Hematopoietic multipotent progenitor cell (in vitro differentiated cells): ENCODE results near the gene TRA2B. TPM values are rescaled to one million over a fixed set of nuclear protein-coding genes. Genes with fewer than 3 reads are reported as not detected.
A peak's percentile ranks its signal among the peaks of the same experiment; 100 is the strongest.

Experiments
- DNase-seq, 3 donors: peaks; one replicate each; pipeline ENCODE4 v3.0.0-alpha.2; 2011 to 2015; ENCODE audit warnings: low read depth in 2 of 3, low spot score in 2 of 3
- total RNA-seq: library from RNA; depleted of rRNA; stranded (reverse); fragments of >200 nt; gene quantifications from one replicate; pipeline ENCODE4 v1.2.3, GENCODE V29; 2012

Gene TRA2B
- total RNA-seq, result 318 TPM

DNA sequence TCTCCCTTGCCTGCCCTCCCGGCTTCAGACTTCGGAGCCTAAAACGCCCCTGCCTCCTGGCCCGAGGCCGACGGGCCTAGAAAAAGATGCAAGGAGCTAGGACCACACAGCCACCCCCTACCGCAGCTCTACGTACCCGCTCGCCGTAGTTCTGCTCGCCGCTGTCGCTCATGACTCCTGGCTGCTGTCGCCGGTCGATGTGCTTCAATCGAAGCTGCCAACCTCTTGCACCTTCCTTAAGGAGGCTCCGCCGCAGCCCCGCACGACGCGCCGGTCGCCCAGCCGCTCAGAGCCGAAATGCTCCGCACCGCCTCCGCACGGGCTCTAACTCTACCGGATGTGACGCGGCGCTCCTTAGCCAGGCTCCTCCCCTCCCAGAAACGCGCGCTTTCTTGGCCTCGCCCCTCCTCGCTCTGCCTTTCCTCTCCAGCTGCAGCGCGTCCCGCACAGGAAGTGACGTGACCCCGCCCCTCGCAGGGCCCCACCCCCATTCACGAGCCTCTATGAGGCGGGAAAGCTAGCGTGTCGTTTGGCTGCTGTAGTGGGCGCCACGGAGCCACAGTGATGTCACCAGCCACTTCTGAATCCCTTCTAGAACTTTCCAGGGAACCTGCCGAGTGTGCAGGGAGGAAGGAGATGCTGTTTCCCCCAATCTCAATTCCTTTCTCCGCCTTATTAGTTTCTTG is at the start of gene TRA2B:
TRA2B (minus strand) TSS at position 326 of the 686 bp plus-strand sequence; CDS start at position 172, 154 bp downstream.
- DNase-seq, result peak; percentile 94 to 99 (median 98)

DNA sequence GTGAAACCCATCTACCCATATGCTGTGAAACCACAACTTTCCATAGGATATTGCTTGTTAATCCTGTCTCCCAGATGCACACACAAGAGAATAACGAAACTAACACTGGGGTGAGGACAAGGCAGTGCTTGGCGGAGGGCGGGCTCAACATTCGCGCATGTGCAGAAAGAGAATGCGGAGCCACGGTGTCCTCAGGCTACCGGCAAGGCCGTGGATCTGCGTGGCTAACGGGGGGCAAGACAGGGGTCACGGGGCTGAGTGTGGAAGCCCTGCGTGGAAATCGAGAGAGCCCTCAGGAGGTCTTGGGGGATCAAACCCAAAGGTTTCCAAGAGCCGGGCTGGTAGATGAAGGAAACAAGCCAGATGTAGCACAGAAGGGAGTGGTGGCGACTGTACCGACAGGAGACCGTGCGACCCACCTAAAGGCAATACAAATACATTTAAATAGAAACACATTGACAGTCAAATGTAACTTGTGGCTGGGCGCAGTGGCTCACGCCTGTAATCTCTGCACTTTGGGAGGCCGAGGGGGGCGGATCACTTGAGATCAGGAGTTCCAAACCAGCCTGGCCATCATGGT is 48.5 kb upstream of the TRA2B start:
- DNase-seq, result no peak

DNA sequence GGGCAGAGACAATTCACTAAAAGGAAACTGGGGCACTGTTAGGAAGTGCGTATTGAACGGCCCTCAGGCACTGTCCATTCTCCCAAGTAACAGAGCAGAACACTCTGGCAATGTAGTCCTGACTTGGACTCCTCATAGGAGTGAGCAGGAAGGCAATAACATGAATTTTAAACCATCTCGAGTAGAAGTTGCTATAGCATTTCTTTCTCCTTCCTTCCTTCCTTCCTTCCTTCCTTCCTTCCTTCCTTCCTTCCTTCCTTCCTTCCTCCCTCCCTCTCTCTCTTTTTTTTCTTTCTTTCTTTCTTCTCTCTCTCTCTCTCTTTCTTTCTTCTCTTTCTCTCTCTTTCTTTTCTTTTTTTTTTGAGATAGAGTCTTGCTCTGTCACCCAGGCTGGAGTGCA is 46.4 kb upstream of the TRA2B start:
- no peak for DNase-seq

DNA sequence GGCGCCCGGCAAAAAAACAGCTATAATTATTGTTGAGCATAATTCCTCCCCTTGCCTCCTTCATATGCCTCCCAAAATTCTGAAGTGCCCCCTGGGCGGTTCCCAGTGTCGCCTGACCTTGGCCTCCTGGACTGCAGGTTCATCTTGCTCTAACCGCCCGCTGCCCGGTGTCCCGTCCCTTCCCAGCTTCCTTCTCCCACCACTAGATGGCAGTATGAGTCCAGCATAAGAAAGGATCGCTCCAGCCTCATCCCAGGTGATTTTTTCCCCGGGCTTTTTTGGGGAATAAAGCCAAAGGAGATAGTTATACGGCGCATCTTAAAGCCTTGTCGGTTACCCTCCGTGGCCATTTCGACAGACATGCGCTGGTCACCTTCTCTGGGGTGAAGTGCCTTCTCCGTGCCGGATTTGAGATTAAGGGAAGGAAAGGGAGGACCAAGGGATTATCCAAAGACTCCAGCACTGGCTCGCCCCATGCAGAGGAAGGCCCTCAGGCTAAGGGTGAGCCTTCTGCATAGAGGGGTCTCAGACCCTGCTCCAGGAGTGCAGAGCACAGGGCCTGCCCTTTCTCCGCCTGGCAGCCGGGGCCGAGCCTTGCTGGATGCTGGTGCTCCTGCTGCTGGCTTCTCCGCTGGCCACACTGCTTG is 45.8 kb upstream of the TRA2B start:
- DNase-seq, result peak; percentile 37 to 50 (median 50)

DNA sequence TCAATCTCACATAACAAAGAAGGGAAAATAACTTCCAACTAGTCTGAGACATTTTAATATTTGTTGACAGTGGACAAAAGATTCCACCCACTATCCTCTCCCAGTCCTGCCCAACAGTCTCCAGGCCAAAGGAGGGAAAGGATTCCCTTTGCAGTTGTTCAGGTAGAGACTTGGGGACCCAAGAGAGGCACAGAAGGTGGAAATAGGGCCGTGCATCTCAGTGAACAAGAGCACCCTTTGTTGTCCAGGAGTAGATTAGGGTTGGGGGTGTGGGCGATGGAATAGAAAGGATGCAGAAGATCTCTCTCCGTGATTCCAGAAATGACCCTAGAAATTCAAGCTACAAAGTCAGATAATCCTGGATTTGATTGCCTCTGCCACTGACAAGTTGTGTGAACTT is 44.8 kb upstream of the TRA2B start:
- DNase-seq, result no peak

DNA sequence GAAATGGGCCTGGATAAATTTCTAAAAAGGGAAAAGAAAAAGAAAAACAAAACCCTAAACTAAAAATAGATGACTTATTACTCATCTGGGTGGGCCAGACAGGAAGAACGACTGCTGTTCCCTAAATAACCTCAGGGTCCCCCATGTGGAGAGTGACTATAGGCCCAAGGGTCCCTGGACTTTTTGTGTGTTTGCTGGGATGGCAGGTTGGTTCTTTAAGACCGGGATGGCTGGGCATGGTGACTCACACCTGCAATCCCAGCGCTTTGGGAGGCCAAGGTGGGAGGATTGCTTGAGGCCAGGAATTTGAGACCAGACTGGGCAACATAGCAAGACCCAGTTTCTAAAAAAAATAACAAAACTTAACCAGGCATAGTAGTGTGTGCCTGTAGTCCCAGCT is 43.8 kb upstream of the TRA2B start:
- no peak for DNase-seq

DNA sequence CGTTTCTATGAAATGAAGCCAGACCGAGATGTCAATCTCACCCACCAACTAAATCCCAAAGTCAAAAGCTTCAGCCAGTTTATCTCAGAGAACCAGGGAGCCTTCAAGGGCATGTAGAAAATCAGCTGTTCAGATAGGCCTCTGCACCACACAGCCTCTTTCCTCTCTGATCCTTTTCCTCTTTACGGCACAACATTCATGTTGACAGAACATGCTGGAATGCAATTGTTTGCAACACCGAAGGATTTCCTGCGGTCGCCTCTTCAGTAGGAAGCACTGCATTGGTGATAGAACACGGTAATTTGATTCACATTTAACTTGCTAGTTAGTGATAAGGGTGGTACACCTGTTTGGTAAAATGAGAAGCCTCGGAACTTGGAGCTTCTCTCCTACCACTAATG is 41.9 kb upstream of the TRA2B start:
- no peak for DNase-seq

DNA sequence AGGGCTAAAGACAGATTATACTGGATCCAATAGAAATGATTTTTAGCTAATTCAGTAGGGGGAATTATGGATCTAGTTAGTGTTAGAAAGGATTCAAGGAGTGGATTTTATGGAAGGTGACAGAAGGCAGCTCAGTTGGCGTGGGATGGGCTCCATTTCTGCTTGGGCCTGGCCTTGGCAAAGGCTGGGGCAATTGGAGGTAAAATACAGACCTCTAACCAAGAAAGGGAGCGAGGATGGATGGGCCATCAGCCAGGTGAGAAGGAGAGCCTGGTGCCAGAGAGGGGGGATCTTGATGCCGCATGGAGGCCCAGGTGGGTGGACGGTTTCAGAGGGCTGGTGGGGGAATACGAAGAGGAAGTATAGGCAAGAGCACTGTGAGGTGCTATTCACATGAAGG is 40.7 kb upstream of the TRA2B start:
- DNase-seq, result no peak

DNA sequence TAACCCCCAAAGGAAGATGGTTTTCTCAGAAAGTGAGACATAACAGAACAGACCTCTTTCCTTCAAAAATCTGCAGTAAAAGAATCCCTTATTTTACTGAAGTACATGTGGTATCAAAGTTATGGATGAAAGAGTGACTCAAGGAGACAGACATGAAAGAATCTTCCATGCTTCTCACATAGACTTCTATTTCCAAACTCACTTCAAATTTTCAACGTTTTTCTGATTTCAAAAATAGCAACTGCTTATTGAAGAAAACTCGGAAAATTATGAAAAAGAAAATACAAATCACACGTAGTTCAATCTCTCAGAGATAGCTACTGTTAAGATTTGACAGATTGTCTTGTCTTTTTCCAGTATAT is 39.8 kb upstream of the TRA2B start:
- no peak for DNase-seq

DNA sequence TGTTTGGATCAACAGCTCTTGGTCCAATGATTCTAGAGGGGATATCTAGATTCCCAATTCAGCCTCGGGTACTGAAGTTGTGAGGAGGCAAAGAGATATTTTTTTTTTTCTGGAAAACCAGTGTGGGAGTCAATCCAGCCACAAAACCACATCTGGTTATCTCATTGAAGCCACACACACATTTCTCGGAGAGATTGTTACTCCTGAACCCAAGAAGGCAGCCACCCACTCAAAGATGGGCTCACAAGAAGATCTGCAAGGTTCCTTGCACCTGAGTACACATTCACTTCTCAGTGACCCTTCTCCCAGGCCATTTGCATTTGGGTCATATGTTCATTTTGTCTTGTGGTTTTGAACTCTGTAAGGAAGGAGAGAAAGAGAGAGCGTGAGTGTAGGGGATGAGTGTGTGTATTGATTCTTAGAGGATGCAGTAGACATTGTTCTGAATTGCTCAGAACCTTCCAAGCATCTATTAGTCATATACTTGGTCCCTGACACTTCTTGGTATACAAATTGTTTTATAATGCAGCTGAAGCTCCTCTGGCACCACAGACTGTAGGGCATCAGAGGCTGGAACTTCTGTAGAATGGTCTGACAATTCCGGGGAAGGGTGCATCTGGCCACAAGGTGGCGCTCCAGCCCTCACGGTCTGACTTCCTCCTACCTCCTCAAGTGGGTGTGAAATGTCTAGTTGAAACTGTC is 39.3 kb upstream of the TRA2B start:
- DNase-seq, result peak; percentile 53 to 85 (median 77)

DNA sequence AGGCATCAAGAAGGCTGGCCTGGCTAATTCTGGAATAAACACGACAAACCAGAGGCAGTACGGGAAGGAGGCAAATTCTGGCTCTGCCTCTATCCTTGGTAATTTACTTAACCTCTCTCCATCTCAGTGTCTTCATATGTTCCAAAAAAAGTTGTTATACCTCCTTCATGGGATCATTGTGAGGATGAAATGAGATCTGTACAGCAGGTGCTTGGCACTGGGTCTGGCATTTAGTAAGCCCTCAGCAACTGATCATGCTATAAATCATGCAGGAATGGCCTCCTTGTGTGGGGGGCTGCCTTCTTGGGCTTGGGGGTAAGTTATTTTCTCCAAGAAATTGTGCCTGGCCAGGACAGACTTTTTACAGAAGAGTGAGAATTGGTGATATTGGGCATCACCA is 38.3 kb upstream of the TRA2B start:
- no peak for DNase-seq

DNA sequence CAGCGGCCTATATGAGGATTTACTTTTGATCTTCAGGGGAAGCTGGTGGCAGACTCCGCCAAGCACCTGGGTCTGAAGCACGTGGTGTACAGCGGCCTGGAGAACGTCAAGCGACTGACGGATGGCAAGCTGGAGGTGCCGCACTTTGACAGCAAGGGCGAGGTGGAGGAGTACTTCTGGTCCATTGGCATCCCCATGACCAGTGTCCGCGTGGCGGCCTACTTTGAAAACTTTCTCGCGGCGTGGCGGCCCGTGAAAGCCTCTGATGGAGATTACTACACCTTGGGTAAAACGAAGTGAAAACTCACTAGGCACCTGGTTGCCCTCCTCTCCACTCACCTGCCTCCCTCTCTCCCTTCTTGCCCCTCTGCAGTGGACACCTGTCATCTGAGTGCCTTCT is 33.8 kb upstream of the TRA2B start:
- DNase-seq, result no peak

DNA sequence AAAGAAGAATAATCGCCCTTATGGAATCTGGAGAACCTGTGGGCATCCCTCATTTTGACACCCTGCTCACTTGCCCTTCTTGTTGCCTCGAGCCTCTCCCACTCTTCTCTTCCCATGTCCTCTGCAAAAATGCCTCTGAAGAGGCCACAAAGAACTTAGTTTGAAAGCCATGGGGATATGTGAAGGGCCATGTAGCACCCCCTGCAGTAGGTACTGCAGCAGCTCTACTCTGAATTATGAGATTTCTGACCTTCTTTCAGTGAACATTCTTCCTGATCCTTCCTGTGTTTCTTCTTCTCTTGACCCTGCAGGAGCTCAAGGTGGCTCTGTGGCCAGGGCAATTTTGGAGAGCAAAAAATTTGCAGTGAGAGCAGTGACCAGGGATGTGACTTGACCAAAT is 30.4 kb upstream of the TRA2B start:
- DNase-seq, result no peak

DNA sequence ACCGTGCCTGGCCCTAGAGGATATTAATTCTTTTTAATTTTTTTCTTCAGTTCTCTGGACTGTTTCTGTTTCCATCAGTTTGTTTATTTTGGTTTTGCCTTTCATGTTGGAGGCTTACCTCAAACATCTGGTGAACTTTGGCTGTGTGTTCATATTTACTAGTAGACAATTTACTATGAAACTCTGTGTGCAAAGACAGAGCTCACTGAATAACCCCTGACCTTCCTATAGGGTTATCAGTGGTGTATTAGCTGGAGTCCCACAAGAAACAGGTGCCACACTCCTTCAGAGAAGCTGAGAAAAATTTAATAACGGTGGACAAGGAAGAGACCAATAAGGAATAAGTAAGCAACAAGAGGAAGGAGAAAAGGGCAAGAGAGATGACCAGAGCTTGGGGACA is 28.8 kb upstream of the TRA2B start:
- no peak for DNase-seq

DNA sequence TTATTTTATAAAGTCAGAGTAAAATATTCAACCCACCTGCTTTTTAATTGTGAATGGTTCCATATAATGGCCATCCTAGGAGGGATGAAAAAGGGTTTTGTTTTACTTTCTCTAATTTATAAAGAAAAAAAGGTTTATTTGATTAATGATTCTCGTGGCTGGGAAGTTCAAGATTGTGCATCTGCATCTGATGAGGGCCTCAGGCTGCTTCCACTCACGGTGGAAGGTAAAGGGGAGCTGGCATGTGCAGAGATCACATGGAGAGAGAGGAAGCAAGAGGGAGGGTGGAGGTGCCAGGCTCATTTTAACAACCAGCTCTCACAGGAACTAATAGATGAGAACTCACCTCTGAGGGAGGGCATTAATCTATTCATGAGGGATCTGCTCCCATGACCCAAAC is 27.7 kb upstream of the TRA2B start:
- DNase-seq, result no peak

DNA sequence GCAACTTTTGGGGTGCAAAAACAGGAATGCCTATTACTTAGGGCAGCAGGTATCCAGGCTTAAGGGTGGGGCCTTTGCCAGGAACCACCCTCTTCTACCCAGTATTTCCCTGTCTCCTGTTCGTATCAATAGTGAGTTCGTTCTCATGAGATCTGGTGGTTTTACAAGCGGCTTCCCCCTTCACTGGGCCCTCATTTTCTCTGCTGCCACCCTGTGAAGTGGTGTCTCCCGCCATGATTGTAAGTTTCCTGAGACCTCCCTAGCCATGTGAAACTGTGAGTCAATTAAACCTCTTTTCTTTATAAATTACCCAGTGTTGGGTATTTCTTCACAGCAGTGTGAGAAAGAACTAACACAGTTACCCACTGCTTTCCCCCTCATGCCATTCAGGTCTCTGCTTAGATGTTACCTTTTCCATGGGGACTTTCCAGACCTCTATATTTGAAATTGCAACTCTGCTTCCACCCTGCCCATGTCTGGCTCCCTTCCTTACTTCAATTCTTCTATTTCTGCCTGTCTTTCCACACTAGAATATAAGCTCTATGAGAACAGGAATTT is 23.9 kb upstream of the TRA2B start:
- DNase-seq, result no peak

DNA sequence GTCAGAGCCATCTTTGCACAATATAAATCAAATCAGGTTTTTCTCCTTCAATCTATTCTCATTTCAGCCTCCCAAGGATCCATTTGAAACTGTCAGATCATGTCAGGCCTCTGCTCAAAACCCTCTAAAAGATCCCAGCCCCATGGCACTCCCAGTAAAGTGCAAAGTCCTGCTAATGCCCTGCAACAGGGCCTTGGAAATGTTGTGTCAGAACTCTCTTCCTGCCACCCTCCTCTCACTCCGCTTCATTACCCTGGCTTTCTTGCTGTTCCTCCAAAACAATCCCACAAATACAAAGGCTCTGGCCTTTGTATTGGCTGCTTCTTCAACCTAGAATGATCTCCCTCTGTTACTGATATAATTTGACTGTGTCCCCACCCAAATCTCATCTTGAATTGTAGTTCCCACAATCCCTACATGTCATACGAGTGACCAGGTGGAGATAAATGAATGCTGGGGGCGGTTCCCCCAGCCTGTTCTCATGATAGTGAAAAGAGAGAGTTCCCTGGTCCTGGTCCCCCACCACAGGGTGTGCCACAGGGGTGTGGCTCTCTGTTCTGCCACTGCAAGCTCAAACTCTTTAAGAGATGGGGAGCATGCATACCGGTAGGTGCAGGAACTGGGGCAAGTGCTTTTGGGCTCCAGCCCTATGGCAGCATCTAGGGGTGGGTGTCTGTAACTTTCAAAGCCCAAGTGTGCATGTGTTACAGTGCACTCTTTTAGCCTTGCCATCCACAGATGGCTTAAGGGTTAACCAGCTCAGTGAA is 22.9 kb upstream of the TRA2B start:
- no peak for DNase-seq

DNA sequence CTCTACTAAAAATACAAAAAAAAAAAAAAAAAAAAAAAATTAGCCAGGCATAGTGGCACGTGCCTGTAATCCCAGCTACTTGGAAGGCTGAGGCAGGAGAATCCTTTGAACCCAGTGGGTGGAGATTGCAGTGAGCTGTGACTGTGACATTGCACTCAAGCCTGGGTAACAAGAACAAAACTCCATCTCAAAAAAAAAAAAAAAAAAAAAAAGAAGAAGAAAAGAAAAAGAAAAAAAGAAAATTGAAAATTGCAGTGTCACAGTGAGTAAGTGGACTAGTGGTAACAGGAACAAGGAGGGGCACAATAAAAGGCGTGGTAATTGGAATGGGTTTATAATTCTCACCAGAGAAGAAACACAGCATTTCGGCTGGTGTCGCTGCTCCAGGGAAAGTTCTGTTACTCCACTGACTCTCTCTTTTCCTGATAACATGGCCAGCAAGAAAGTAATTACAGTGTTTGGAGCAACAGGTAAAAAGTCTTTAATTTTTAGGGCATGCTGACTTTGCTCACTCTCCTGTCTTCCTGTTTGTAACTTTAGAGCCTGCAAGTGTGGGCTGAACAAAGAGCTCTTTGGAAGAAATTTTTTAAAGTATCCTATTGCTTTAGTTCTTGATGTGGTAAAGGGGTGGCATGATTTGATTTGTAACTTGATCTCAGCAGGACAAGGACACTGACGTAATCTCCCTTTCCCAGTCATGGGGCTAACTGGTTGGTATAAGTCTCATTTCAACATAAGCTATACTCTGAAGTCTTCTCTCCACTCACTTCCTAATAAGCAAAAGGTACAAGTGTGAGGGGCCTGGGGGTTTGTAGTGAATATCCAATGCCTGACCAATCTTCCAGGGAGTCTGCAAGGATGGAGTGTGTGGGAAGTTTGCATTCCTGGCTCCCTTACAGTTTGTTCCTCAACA is 22.1 kb upstream of the TRA2B start:
- DNase-seq, result peak in 2 of 3 donors; percentile 70 to 80

DNA sequence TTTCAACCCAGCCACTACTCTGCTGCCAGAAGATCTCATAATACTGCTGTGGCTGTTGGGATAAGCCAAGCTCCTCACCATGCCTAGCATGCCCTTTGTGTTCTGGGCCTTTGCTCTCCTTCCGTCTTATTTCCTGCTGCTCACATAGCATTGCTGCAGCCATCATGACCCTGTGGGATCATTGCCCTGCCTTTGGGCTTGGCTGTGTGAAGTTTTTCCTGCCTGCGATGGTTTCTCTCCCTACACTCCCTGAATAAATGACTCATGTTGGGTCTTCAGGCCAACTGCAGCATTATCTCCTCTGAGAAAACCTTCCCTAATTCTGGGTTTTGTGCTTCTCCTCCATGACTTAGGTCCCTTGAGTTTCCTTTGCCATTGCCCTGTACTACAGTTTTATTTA is 20.8 kb upstream of the TRA2B start:
- DNase-seq, result no peak

DNA sequence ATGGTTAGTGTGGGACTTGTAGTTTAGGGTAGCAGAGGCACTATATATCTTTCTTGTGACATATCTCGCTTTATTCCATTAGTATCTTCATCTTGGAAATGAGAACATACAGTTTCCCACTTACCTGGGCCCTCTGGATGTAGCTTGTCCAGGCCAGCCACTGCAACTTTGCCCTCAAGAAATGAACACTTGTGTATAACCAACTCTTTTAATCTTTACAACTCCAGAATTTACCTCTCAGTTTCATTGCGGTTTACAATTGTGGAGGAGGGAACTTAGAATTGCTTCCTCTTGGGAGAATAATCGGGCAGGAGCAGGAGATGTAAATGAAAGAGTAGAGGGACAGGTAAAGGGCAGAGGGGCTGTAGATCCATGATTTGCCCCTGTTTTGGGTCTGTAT is 18.4 kb upstream of the TRA2B start:
- DNase-seq, result no peak
